ENCODE results near the gene TCP10L.
"Not testable (repeated sequence)": the region's sequence is repeated elsewhere in the genome, so short reads cannot be mapped to it uniquely, and the experiment has no call there.

The TCP10L gene

GRCh38 chr21:32539378-32539777 is 45.9 kb downstream of the TCP10L start:
- Histone ChIP-seq H3K9ac (ENCODE audit: low read depth in 1 of 2, low read length in 2 of 2) (no peak overlapping the region), H3K9me3 (ENCODE audit: control insufficient read depth in 1 of 2, low read length in 2 of 2) (no peaks in the 10 kb centered on the region), H3K4me1 (ENCODE audit: control insufficient read depth in 1 of 2, insufficient read depth in 2 of 2, low read length in 2 of 2) (no peaks in the 10 kb centered on the region), H3K27ac (ENCODE audit: low read depth, low read length) (no peak overlapping the region), H3K4me3 (ENCODE audit: low read depth in 1 of 2, low read length in 2 of 2) (no peak overlapping the region), H3K27me3 (ENCODE audit: control insufficient read depth in 1 of 2, insufficient read depth in 2 of 2, low read length in 2 of 2) (no peaks in the 10 kb centered on the region), H3K36me3 (ENCODE audit: control insufficient read depth in 1 of 2, insufficient read depth in 2 of 2, low read length in 2 of 2) (no peaks in the 10 kb centered on the region)

DNA sequence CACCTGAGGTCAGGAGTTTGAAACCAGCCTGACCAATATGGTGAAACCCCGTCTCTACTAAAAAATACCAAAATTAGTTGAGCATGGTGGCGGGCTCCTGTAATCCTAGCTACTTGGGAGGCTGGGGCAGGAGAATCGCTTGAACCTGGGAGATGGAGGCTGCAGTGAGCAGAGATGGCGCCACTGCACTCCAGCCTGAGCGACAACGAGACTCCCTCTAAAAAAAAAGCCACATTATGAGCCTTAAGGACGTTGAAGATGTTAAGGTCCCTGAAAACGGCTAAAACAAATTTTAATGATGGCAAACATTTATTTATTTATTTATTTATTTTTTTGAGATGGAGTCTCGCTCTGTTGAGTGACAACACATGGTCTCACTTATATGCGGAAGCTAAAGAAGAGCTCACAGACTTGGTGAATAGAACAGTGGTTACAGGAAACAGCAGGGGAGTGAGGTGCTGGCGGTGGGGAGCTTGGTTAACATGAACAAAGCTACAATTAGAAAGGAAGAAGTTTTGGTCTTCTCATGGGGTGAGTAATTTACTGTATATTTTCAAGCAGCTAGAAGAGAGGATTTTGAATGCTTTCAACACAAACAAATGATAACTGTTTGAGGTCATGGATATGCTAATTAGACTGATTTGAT is 47.1 kb downstream of the TCP10L start:
- Histone ChIP-seq H3K4me1 (ENCODE audit: control insufficient read depth in 1 of 2, insufficient read depth in 2 of 2, low read length in 2 of 2) (no peaks in the 10 kb centered on the region), H3K4me3 (ENCODE audit: low read depth in 1 of 2, low read length in 2 of 2) (no peak overlapping the region), H3K27ac (ENCODE audit: low read depth, low read length) (no peak overlapping the region), H3K9ac (ENCODE audit: low read depth in 1 of 2, low read length in 2 of 2) (no peak overlapping the region), H3K36me3 (ENCODE audit: control insufficient read depth in 1 of 2, insufficient read depth in 2 of 2, low read length in 2 of 2) (no peaks in the 10 kb centered on the region), H3K27me3 (ENCODE audit: control insufficient read depth in 1 of 2, insufficient read depth in 2 of 2, low read length in 2 of 2) (no peaks in the 10 kb centered on the region), H3K9me3 (ENCODE audit: control insufficient read depth in 1 of 2, low read length in 2 of 2) (no peaks in the 10 kb centered on the region)

DNA sequence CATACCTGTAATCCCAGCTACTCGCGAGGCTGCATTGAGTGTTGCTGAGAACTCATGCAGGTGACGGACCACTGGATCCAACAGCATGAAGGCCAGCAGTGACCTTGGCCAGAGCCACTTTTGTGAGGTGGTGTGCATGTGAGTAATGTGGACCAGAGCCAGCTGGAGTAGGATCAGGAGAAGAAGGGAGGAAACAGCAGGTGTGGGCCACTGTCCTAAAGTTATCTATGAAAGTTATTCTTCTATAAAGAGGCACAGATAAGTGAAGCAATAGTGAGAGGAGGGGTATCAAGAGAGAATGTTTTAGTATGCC is 47.8 kb downstream of the TCP10L start:
- no peak overlapping the region for H3K27ac ChIP-seq (ENCODE audit: low read depth, low read length)
- no peak overlapping the region for H3K4me3 ChIP-seq (ENCODE audit: low read depth in 1 of 2, low read length in 2 of 2)
- H3K4me1 ChIP-seq (ENCODE audit: control insufficient read depth in 1 of 2, insufficient read depth in 2 of 2, low read length in 2 of 2), result no peaks in the 10 kb centered on the region
- H3K9ac ChIP-seq (ENCODE audit: low read depth in 1 of 2, low read length in 2 of 2), result no peak overlapping the region
- H3K36me3 ChIP-seq (ENCODE audit: control insufficient read depth in 1 of 2, insufficient read depth in 2 of 2, low read length in 2 of 2), result no peaks in the 10 kb centered on the region
- H3K27me3 ChIP-seq (ENCODE audit: control insufficient read depth in 1 of 2, insufficient read depth in 2 of 2, low read length in 2 of 2), result no peaks in the 10 kb centered on the region
- no peaks in the 10 kb centered on the region for H3K9me3 ChIP-seq (ENCODE audit: control insufficient read depth in 1 of 2, low read length in 2 of 2)

DNA sequence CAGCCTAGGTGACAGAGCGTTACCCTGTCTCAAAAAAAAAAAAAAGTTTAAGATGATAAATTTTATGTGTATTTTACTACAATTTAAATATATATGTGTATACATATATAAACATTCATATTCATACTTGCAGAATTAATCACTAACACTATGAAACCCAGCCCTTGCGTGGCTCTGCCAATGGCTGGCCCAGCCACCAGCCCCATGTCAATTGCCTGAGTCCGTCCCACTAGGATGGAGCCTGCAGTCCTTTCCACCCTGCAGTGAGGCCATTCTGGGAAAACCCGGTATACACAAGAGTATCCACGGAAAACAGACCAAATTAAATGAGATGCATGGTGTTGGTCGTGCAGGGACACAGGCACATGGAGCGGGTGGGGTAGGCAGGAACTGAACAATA is 49.7 kb downstream of the TCP10L start:
- Histone ChIP-seq H3K9me3 (ENCODE audit: control insufficient read depth in 1 of 2, low read length in 2 of 2) (no peaks in the 10 kb centered on the region), H3K27ac (ENCODE audit: low read depth, low read length) (no peak overlapping the region), H3K9ac (ENCODE audit: low read depth in 1 of 2, low read length in 2 of 2) (no peak overlapping the region)

DNA sequence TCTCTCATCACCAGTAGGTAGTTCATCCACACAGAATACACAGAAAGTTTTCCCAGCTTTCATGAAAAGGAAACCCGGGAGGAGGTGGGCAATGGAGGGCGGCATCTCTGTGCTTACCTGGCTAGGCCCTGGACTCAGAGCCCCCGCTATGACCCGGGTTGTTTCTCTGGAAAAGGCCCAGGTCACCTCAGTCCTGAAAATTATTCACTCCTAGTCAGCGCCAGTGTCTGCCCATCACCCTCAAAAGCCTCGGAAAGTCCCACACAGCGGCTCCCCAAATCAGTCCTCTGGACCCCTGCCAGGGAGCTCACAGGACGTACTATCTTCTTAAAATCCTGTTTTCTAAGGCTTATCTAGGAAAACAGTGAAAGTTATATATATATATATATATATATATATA is 51.2 kb downstream of the TCP10L start:
- H3K9ac ChIP-seq (ENCODE audit: low read depth in 1 of 2, low read length in 2 of 2), result no peak overlapping the region
- no peaks in the 10 kb centered on the region for H3K9me3 ChIP-seq (ENCODE audit: control insufficient read depth in 1 of 2, low read length in 2 of 2)
- H3K36me3 ChIP-seq (ENCODE audit: control insufficient read depth in 1 of 2, insufficient read depth in 2 of 2, low read length in 2 of 2), result no peaks in the 10 kb centered on the region
- H3K4me3 ChIP-seq (ENCODE audit: low read depth in 1 of 2, low read length in 2 of 2), result no peak overlapping the region
- H3K27ac ChIP-seq (ENCODE audit: low read depth, low read length), result no peak overlapping the region
- no peaks in the 10 kb centered on the region for H3K4me1 ChIP-seq (ENCODE audit: control insufficient read depth in 1 of 2, insufficient read depth in 2 of 2, low read length in 2 of 2)
- H3K27me3 ChIP-seq (ENCODE audit: control insufficient read depth in 1 of 2, insufficient read depth in 2 of 2, low read length in 2 of 2), result no peaks in the 10 kb centered on the region

More for the DNA sequence above, 49.7 kb downstream of the TCP10L start:
- Histone ChIP-seq H3K4me1 (ENCODE audit: control insufficient read depth in 1 of 2, insufficient read depth in 2 of 2, low read length in 2 of 2) (no peaks in the 10 kb centered on the region), H3K36me3 (ENCODE audit: control insufficient read depth in 1 of 2, insufficient read depth in 2 of 2, low read length in 2 of 2) (no peaks in the 10 kb centered on the region), H3K4me3 (ENCODE audit: low read depth in 1 of 2, low read length in 2 of 2) (no peak overlapping the region), H3K27me3 (ENCODE audit: control insufficient read depth in 1 of 2, insufficient read depth in 2 of 2, low read length in 2 of 2) (no peaks in the 10 kb centered on the region)

GRCh38 chr21:32533611-32534010 is 51.7 kb downstream of the TCP10L start:
- no peak overlapping the region for H3K4me3 ChIP-seq (ENCODE audit: low read depth in 1 of 2, low read length in 2 of 2)
- no peak overlapping the region for H3K27ac ChIP-seq (ENCODE audit: low read depth, low read length)
- no peaks in the 10 kb centered on the region for H3K36me3 ChIP-seq (ENCODE audit: control insufficient read depth in 1 of 2, insufficient read depth in 2 of 2, low read length in 2 of 2)
- H3K9ac ChIP-seq (ENCODE audit: low read depth in 1 of 2, low read length in 2 of 2), result no peak overlapping the region
- no peaks in the 10 kb centered on the region for H3K27me3 ChIP-seq (ENCODE audit: control insufficient read depth in 1 of 2, insufficient read depth in 2 of 2, low read length in 2 of 2)
- H3K9me3 ChIP-seq (ENCODE audit: control insufficient read depth in 1 of 2, low read length in 2 of 2), result no peaks in the 10 kb centered on the region
- H3K4me1 ChIP-seq (ENCODE audit: control insufficient read depth in 1 of 2, insufficient read depth in 2 of 2, low read length in 2 of 2), result no peaks in the 10 kb centered on the region

- Histone ChIP-seq H3K9me3 (ENCODE audit: control insufficient read depth in 1 of 2, low read length in 2 of 2) (no peaks in the 10 kb centered on the region), H3K9ac (ENCODE audit: low read depth in 1 of 2, low read length in 2 of 2) (no peak overlapping the region), H3K36me3 (ENCODE audit: control insufficient read depth in 1 of 2, insufficient read depth in 2 of 2, low read length in 2 of 2) (no peaks in the 10 kb centered on the region), H3K4me1 (ENCODE audit: control insufficient read depth in 1 of 2, insufficient read depth in 2 of 2, low read length in 2 of 2) (no peaks in the 10 kb centered on the region), H3K27ac (ENCODE audit: low read depth, low read length) (no peak overlapping the region), H3K4me3 (ENCODE audit: low read depth in 1 of 2, low read length in 2 of 2) (no peak overlapping the region), H3K27me3 (ENCODE audit: control insufficient read depth in 1 of 2, insufficient read depth in 2 of 2, low read length in 2 of 2) (no peaks in the 10 kb centered on the region)
These were observed 52.3 kb downstream of the TCP10L start for GRCh38 chr21:32533053-32533452.

DNA sequence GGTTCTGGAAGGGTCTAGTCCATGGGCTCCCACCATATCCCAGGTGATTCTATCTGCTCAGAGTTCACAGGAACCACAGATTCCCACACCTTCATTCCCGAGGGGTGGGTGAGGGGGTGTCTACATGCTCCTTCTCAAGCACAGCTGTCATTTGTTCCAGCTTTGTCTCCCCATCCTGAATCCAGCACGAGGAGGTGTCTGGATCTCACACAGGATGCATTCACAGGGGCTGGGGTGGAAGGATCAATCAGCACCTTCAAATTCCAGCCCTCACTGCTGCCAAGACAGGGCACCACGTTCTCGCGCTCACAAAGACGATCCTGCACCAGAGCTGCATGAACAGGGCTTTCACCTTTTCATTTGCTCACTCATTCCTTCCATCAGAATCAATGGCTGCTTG is 52.7 kb downstream of the TCP10L start:
- no peak overlapping the region for H3K9ac ChIP-seq (ENCODE audit: low read depth in 1 of 2, low read length in 2 of 2)
- no peaks in the 10 kb centered on the region for H3K4me1 ChIP-seq (ENCODE audit: control insufficient read depth in 1 of 2, insufficient read depth in 2 of 2, low read length in 2 of 2)
- H3K36me3 ChIP-seq (ENCODE audit: control insufficient read depth in 1 of 2, insufficient read depth in 2 of 2, low read length in 2 of 2), result no peaks in the 10 kb centered on the region
- H3K9me3 ChIP-seq (ENCODE audit: control insufficient read depth in 1 of 2, low read length in 2 of 2), result no peaks in the 10 kb centered on the region
- H3K27ac ChIP-seq (ENCODE audit: low read depth, low read length), result no peak overlapping the region
- H3K27me3 ChIP-seq (ENCODE audit: control insufficient read depth in 1 of 2, insufficient read depth in 2 of 2, low read length in 2 of 2), result no peaks in the 10 kb centered on the region
- no peak overlapping the region for H3K4me3 ChIP-seq (ENCODE audit: low read depth in 1 of 2, low read length in 2 of 2)

DNA sequence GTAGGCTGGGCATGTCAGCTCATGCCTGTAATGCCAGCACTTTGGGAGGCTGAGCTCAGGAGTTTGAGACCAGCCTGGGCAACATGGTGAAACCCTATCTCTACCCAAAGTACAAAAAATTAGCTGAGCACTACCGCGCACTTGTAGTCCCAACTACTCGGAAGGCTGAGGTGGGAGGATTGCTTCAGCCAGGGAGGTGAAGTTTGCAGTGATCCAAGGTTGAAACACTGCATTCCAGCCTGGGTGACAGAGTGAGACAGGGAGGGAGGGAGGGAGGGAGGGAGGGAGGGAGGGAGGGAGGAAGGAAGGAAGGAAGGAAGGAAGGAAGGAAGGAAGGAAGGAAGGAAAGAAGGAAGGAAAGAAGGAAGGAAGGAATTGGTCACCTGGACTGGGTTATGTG is 53.8 kb downstream of the TCP10L start:
- not testable (repeated sequence) for H3K9me3 ChIP-seq (ENCODE audit: control insufficient read depth in 1 of 2, low read length in 2 of 2); H3K4me1 ChIP-seq (ENCODE audit: control insufficient read depth in 1 of 2, insufficient read depth in 2 of 2, low read length in 2 of 2); H3K27ac ChIP-seq (ENCODE audit: low read depth, low read length); H3K36me3 ChIP-seq (ENCODE audit: control insufficient read depth in 1 of 2, insufficient read depth in 2 of 2, low read length in 2 of 2); H3K4me3 ChIP-seq (ENCODE audit: low read depth in 1 of 2, low read length in 2 of 2); H3K27me3 ChIP-seq (ENCODE audit: control insufficient read depth in 1 of 2, insufficient read depth in 2 of 2, low read length in 2 of 2); H3K9ac ChIP-seq (ENCODE audit: low read depth in 1 of 2, low read length in 2 of 2)

DNA sequence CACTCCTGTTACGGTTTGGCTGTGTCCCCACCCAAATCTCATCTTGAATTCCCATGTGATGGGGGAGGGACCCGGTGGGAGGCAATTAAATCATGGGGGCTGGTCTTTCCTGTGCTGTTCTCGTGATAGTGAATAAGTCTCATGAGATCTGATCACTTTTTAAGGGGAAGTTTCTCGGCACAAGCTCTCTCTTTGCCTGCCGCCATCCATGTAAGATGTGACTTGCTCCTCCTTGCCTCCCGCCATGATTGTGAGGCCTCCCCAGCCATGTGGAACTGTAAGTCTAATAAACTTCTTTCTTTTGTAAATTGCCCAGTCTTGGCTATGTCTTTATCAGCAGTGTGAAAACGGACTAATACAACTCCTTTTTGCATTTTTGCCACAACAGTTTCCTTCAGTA is 54.5 kb downstream of the TCP10L start:
- H3K9me3 ChIP-seq (ENCODE audit: control insufficient read depth in 1 of 2, low read length in 2 of 2); H3K4me1 ChIP-seq (ENCODE audit: control insufficient read depth in 1 of 2, insufficient read depth in 2 of 2, low read length in 2 of 2); H3K27me3 ChIP-seq (ENCODE audit: control insufficient read depth in 1 of 2, insufficient read depth in 2 of 2, low read length in 2 of 2); H3K27ac ChIP-seq (ENCODE audit: low read depth, low read length); H3K4me3 ChIP-seq (ENCODE audit: low read depth in 1 of 2, low read length in 2 of 2); H3K9ac ChIP-seq (ENCODE audit: low read depth in 1 of 2, low read length in 2 of 2); H3K36me3 ChIP-seq (ENCODE audit: control insufficient read depth in 1 of 2, insufficient read depth in 2 of 2, low read length in 2 of 2): not testable (repeated sequence)

DNA sequence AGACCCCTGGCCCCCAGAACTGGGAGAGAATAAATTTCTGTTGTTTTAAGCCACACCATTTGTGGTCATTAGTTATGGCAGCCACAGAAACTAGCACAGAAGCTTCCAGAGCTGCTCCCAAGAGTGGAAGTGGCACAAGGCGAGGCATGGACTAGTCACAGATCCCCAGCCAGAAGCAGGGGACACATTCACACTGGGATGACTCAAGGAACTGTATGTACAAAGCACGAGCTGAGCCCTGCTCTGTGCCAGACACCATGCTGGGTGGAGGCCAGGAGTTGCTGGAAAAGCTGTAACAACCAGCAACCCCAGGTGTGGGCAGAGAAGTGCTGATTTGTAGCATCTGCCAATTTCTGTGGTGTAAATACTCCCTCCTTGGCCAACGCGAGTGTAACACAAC is 55.6 kb downstream of the TCP10L start:
- H3K27ac ChIP-seq (ENCODE audit: low read depth, low read length), result no peak overlapping the region
- no peaks in the 10 kb centered on the region for H3K4me1 ChIP-seq (ENCODE audit: control insufficient read depth in 1 of 2, insufficient read depth in 2 of 2, low read length in 2 of 2)
- H3K4me3 ChIP-seq (ENCODE audit: low read depth in 1 of 2, low read length in 2 of 2), result no peak overlapping the region
- no peaks in the 10 kb centered on the region for H3K27me3 ChIP-seq (ENCODE audit: control insufficient read depth in 1 of 2, insufficient read depth in 2 of 2, low read length in 2 of 2)
- no peaks in the 10 kb centered on the region for H3K36me3 ChIP-seq (ENCODE audit: control insufficient read depth in 1 of 2, insufficient read depth in 2 of 2, low read length in 2 of 2)
- H3K9me3 ChIP-seq (ENCODE audit: control insufficient read depth in 1 of 2, low read length in 2 of 2), result no peaks in the 10 kb centered on the region
- no peak overlapping the region for H3K9ac ChIP-seq (ENCODE audit: low read depth in 1 of 2, low read length in 2 of 2)

Data from duodenal mucosa (tissue), 2 donors.